HG03159 (cell line): ENCODE measurements around the gene CD244.
A peak's percentile ranks its signal among the peaks of the same experiment; 100 is the strongest.
"Not testable (repeated sequence)": the region's sequence is repeated elsewhere in the genome, so short reads cannot be mapped to it uniquely, and the experiment has no call there.

ENCODE experiments used
- ATAC-seq: cut with Tn5 transposase; IDR thresholded peaks from one replicate; pipeline ENCODE4 v1.9.1; 2021; ENCODE audit warnings: mild to moderate bottlenecking, moderate library complexity; ENCODE audit not compliant: unreplicated experiment

The CD244 gene

DNA sequence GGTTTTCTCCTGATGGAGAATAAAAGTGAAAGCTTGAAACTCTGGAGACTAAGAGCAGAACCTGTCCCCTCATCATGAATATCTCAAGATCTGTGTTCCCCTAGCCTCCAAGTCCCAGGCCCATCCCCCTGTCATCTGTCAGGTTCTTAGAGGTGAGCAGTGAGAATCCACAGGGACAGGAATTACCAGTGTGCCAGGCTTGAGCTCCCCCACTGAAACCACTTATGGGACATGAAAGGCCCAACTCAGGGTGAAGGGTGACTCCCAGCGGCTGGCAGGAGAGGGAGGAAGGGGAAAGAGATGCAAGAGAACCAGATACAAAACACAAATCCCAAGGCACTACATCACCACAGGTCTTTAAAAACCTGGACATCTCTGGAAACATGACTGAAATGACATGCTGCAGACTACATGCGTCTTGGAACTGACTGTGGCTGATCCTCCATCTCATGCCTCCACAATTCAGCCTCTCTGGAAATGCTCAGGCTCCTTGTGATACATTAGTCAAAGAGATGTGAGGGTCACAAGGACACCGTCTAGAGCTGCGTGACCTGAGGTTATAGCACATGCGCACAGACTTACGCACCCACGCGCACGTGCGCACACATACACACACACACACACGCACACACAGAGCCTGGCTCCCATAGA lies 73.5 kb downstream of the CD244 start:
- peak; percentile 29 for ATAC-seq

DNA sequence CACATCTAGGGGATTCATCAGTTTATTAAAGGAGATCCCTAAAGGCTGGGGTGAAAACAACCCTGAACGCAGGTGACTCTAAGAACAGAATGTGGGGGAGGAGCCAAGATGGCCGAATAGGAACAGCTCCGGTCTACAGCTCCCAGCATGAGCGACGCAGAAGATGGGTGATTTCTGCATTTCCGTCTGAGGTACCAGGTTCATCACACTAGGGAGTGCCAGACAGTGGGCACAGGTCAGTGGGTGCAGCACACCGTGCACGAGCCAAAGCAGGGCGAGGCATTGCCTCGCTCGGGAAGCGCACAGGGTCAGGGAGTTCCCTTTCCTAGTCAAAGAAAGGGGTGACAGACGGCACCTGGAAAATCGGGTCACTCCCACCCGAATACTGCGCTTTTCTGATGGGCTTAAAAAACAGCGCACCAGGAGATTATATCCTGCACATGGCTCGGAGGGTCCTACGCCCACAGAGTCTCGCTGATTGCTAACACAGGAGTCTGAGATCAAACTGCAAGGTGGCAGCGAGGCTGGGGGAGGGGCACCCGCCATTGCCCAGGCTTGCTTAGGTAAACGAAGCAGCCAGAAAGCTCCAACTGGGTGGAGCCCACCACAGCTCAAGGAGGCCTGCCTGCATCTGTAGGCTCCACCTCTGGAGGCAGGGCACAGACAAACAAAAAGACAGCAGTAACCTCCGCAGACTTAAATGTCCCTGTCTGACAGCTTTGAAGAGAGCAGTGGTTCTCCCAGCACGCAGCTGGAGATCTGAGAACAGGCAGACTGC lies 79.5 kb downstream of the CD244 start:
- ATAC-seq: not testable (repeated sequence)

DNA sequence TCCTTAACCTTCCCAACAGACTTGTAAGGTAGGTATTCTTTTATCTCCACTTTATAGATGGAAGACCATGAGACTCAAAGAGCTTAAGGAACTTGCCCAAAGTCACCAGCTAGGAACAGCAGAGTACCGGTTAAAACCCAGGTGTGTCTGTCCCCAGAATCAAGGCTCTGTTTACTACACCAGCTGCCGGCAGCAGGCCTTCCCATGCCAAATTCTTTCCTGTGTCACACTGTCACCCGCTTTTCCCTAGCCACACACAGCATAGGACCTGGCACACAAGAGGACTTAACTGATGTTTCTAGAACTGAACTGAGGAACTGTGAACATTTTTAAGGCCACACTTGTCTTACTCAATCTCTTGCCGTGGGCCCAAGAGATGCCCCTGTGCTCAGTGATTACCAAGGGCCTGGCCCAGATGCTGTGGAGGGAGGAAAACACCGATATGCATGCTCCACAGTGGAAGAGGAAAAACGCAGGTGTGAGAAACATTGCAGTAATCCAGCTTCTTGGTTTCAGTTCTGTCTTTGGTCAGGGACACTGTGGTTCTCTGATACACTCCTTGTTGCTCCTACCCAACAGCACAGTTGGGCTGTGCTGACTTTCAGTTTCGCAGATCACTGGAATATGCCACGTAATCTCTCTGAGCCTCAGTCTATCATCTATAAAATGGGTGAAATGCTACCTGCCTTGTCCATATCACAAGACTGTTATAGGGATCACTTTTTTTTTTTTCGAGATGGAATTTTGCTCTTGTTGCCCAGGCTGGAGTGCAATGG lies 80.6 kb downstream of the CD244 start:
- ATAC-seq: peak; percentile 83

DNA sequence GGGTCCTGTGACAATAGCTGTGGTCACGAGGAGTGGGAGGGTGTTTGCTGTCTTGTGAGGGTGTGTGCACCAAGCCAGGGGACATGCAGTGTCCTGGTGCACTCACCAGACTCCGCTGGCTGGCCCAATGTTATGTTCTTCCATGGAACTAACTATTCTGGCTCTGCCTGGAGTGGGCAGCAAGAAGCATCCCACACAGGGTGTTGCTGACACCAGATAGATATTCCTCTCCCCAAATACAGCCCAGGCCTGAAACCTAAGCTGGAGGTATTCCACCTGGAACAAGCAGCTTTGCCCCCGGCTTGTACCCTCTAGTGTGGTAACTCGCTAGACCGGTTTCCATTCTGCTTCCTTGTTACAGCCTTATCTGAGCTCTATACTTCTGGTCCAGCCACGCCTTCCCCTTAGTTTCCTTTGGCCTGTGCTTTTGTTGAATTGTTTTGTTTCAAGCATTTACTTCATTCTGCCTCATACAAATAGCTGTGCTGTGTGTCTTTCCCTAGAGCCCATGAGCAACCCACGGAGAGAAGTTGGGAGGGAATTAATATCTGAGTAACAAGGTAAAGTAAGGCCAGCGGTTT lies 81.4 kb downstream of the CD244 start:
- no peak for ATAC-seq

DNA sequence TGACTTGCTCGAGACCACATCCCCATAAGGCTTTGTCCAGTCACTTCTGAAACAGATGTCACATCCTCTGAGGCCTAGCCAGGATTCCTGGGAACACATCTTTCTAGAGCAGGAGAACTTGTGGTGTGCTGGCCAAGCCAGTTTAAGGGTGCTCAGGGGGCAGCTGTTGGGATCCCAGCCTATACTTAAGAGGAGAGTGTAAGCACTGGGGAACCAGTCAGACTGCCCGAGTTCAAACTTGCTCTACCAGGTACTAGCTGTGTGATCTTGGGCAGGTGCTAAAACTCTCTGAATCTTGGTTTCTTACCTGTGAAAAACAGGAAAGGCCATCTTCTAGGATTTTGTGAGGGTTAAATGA lies 82.3 kb downstream of the CD244 start:
- ATAC-seq: no peak
